Measurements from ENCODE around the gene FCAMR. TPM values are rescaled to one million over a fixed set of nuclear protein-coding genes. Genes with fewer than 3 reads are reported as not detected.

FCAMR gene
- polyA plus RNA-seq (ENCODE audit: insufficient read length in 4 of 4) = 10 to 100 TPM in 2 of 4 donors, 1 to 10 TPM in 2; 4.8 to 16.2 (median 9.0) TPM

GRCh38 chr1:206970446-206970845, at the start of gene FCAMR:
TSS of gene FCAMR (minus strand) at chr1:206970460. CDS start at chr1:206970125, 335 bp downstream.
- no peak for DNase-seq (ENCODE audit: low read depth in 4 of 4, low spot score in 2 of 4)

GRCh38 chr1:207019661-207020060, 49.4 kb upstream of the FCAMR start:
- no peak for DNase-seq (ENCODE audit: low read depth in 4 of 4, low spot score in 2 of 4)

- DNase-seq (ENCODE audit: low read depth in 4 of 4, low spot score in 2 of 4) = no peak
These were observed 48.9 kb upstream of the FCAMR start for GRCh38 chr1:207019161-207019560.

- DNase-seq (ENCODE audit: low read depth in 4 of 4, low spot score in 2 of 4) = no peak
These were observed 48.4 kb upstream of the FCAMR start for GRCh38 chr1:207018707-207019106.

GRCh38 chr1:207017615-207018559, 47.6 kb upstream of the FCAMR start:
- no peak for DNase-seq (ENCODE audit: low read depth in 4 of 4, low spot score in 2 of 4)

- DNase-seq (ENCODE audit: low read depth in 4 of 4, low spot score in 2 of 4) = no peak
These were observed 45.5 kb upstream of the FCAMR start for GRCh38 chr1:207015791-207016190.

- no peak for DNase-seq (ENCODE audit: low read depth in 4 of 4, low spot score in 2 of 4)
These were observed 44.5 kb upstream of the FCAMR start for GRCh38 chr1:207014728-207015127.

GRCh38 chr1:207013321-207014085, 43.2 kb upstream of the FCAMR start:
- DNase-seq (ENCODE audit: low read depth in 4 of 4, low spot score in 2 of 4) = no peak

- DNase-seq (ENCODE audit: low read depth in 4 of 4, low spot score in 2 of 4) = no peak
These were observed 40.5 kb upstream of the FCAMR start for GRCh38 chr1:207010726-207011125.

GRCh38 chr1:207009945-207010344, 39.7 kb upstream of the FCAMR start:
- no peak for DNase-seq (ENCODE audit: low read depth in 4 of 4, low spot score in 2 of 4)

- DNase-seq (ENCODE audit: low read depth in 4 of 4, low spot score in 2 of 4) = no peak
These were observed 39.1 kb upstream of the FCAMR start for GRCh38 chr1:207009182-207009850.

GRCh38 chr1:207007352-207008033, 37.2 kb upstream of the FCAMR start:
- DNase-seq (ENCODE audit: low read depth in 4 of 4, low spot score in 2 of 4) = no peak

- no peak for DNase-seq (ENCODE audit: low read depth in 4 of 4, low spot score in 2 of 4)
These were observed 36.7 kb upstream of the FCAMR start for GRCh38 chr1:207006914-207007313.

GRCh38 chr1:207006083-207006482, 35.8 kb upstream of the FCAMR start:
- no peak for DNase-seq (ENCODE audit: low read depth in 4 of 4, low spot score in 2 of 4)

- DNase-seq (ENCODE audit: low read depth in 4 of 4, low spot score in 2 of 4) = peak in 1 of 4 donors; percentile 48
These were observed 34.9 kb upstream of the FCAMR start for GRCh38 chr1:207004931-207005830.

- no peak for DNase-seq (ENCODE audit: low read depth in 4 of 4, low spot score in 2 of 4)
These were observed 33.0 kb upstream of the FCAMR start for GRCh38 chr1:207003210-207003609.

- DNase-seq (ENCODE audit: low read depth in 4 of 4, low spot score in 2 of 4) = no peak
These were observed 32.5 kb upstream of the FCAMR start for GRCh38 chr1:207002724-207003146.

- DNase-seq (ENCODE audit: low read depth in 4 of 4, low spot score in 2 of 4) = no peak
These were observed 31.4 kb upstream of the FCAMR start for GRCh38 chr1:207001492-207002245.
